ENCODE results near the gene MLPH.
"Not testable (repeated sequence)": the region's sequence is repeated elsewhere in the genome, so short reads cannot be mapped to it uniquely, and the experiment has no call there.

MLPH gene

GRCh38 chr2:237457388-237457941, 29.6 kb upstream of the MLPH start:
- no peak for DNase-seq (ENCODE audit: low read depth in 2 of 2)

GRCh38 chr2:237458519-237458918, 28.5 kb upstream of the MLPH start:
- DNase-seq (ENCODE audit: low read depth in 2 of 2) = no peak

GRCh38 chr2:237459226-237459625, 27.8 kb upstream of the MLPH start:
- DNase-seq (ENCODE audit: low read depth in 2 of 2) = no peak

- no peak for DNase-seq (ENCODE audit: low read depth in 2 of 2)
These were observed 27.3 kb upstream of the MLPH start for GRCh38 chr2:237459741-237460174.

GRCh38 chr2:237464757-237465391, 22.2 kb upstream of the MLPH start:
- DNase-seq (ENCODE audit: low read depth in 2 of 2) = no peak

GRCh38 chr2:237465515-237466148, 21.4 kb upstream of the MLPH start:
- no peak for DNase-seq (ENCODE audit: low read depth in 2 of 2)

- DNase-seq (ENCODE audit: low read depth in 2 of 2) = no peak
These were observed 20.8 kb upstream of the MLPH start for GRCh38 chr2:237466211-237466610.

- DNase-seq (ENCODE audit: low read depth in 2 of 2) = no peak
These were observed 19.4 kb upstream of the MLPH start for GRCh38 chr2:237467447-237468179.

GRCh38 chr2:237469410-237469809, 17.6 kb upstream of the MLPH start:
- DNase-seq (ENCODE audit: low read depth in 2 of 2) = not testable (repeated sequence)

- DNase-seq (ENCODE audit: low read depth in 2 of 2) = no peak
These were observed 17.2 kb upstream of the MLPH start for GRCh38 chr2:237469849-237470248.

GRCh38 chr2:237470914-237471313, 16.1 kb upstream of the MLPH start:
- no peak for DNase-seq (ENCODE audit: low read depth in 2 of 2)

GRCh38 chr2:237471438-237472186, 15.4 kb upstream of the MLPH start:
- DNase-seq (ENCODE audit: low read depth in 2 of 2) = peak in 1 of 2 donors; percentile 11

- DNase-seq (ENCODE audit: low read depth in 2 of 2) = no peak
These were observed 14.8 kb upstream of the MLPH start for GRCh38 chr2:237472187-237472712.

- no peak for DNase-seq (ENCODE audit: low read depth in 2 of 2)
These were observed 13.9 kb upstream of the MLPH start for GRCh38 chr2:237472909-237473877.

- DNase-seq (ENCODE audit: low read depth in 2 of 2) = no peak
These were observed 13.1 kb upstream of the MLPH start for GRCh38 chr2:237473878-237474441.

- no peak for DNase-seq (ENCODE audit: low read depth in 2 of 2)
These were observed 12.6 kb upstream of the MLPH start for GRCh38 chr2:237474442-237474911.

GRCh38 chr2:237474931-237475703, 11.9 kb upstream of the MLPH start:
- DNase-seq (ENCODE audit: low read depth in 2 of 2) = peak; percentile 54 to 63

- peak; percentile 19 to 41 for DNase-seq (ENCODE audit: low read depth in 2 of 2)
These were observed 11.3 kb upstream of the MLPH start for GRCh38 chr2:237475704-237476141.

- no peak for DNase-seq (ENCODE audit: low read depth in 2 of 2)
These were observed 9.0 kb upstream of the MLPH start for GRCh38 chr2:237478095-237478494.
